MCF 10A (cell line): ENCODE data around the gene INTS12. TPM values are rescaled to one million over a fixed set of nuclear protein-coding genes. Genes with fewer than 3 reads are reported as not detected.

Experiments
- BruUV-seq: library from RNA; stranded (reverse); fragments of 400-500 nt; replicated peaks from 2 replicates; lab custom pipeline; 2021; lab: Mats Ljungman, UMichigan
- CTCF ChIA-PET: fragments of 300-600 bp; sonication (Branson Sonifier 250); formaldehyde crosslinking; extraction: SDS; loops from one replicate; lab custom pipeline; 2021; ENCODE audit warnings: antibody characterized with exemption, inconsistent platforms; lab: Yijun Ruan, JAX
- POLR2A ChIA-PET: fragments of 300-600, 350-650 bp; sonication (Branson Sonifier 250); formaldehyde crosslinking; extraction: SDS; loops from one replicate; lab custom pipeline; 2020; ENCODE audit warnings: antibody characterized with exemption, inconsistent platforms; lab: Yijun Ruan, JAX
- DNase-seq: peaks from one replicate; pipeline ENCODE4 v3.0.0-alpha.2; 2018; ENCODE audit not compliant: unreplicated experiment
- H3K27ac Mint-ChIP-seq: one replicate; pipeline ENCODE4 v1.8.0; 2022; ENCODE audit warnings: mild to moderate bottlenecking, low read depth, mixed read lengths; ENCODE audit not compliant: unreplicated experiment
- H3K27me3 Mint-ChIP-seq: one replicate; pipeline ENCODE4 v1.8.0; 2022; ENCODE audit warnings: mixed read lengths; ENCODE audit not compliant: insufficient read depth, unreplicated experiment
- H3K36me3 Mint-ChIP-seq: one replicate; pipeline ENCODE4 v1.8.0; 2022; ENCODE audit warnings: mild to moderate bottlenecking, moderate library complexity, mixed read lengths; ENCODE audit not compliant: insufficient read depth, unreplicated experiment
- H3K4me1 Mint-ChIP-seq: one replicate; pipeline ENCODE4 v1.8.0; 2022; ENCODE audit warnings: mixed read lengths; ENCODE audit not compliant: insufficient read depth, unreplicated experiment
- H3K4me3 Mint-ChIP-seq: one replicate; pipeline ENCODE4 v1.8.0; 2022; ENCODE audit warnings: mild to moderate bottlenecking, moderate library complexity, mixed read lengths; ENCODE audit not compliant: unreplicated experiment
- H3K9me3 Mint-ChIP-seq: one replicate; pipeline ENCODE4 v1.8.0; 2022; ENCODE audit warnings: mixed read lengths; ENCODE audit not compliant: unreplicated experiment
- CTCF ChIP-seq: fragments of 200-600 bp; IDR thresholded peaks from one replicate; pipeline ENCODE4 v1.8.0; 2022; ENCODE audit warnings: antibody characterized with exemption, mild to moderate bottlenecking; ENCODE audit not compliant: unreplicated experiment
- intact Hi-C: fragments of 100-400 bp; cut with micrococcal nuclease; formaldehyde crosslinking; loops from 2 replicates; pipeline ENCODE4 v1.14.1; 2022
- total RNA-seq: library from RNA; stranded (reverse); gene quantifications from 2 replicates; pipeline ENCODE4 v1.2.3, GENCODE V29; 2022

Gene INTS12
- total RNA-seq, 1 experiment from 2014 or later, result 40.0 TPM

GRCh38 chr4:105674011-105674410, 34.5 kb downstream of the INTS12 start:
- no peak overlapping the region for H3K4me3 Mint-ChIP-seq
- H3K27me3 Mint-ChIP-seq, result no peaks in the 10 kb centered on the region
- no peaks in the 10 kb centered on the region for H3K9me3 Mint-ChIP-seq
- H3K36me3 Mint-ChIP-seq, result no peaks in the 10 kb centered on the region
- POLR2A ChIA-PET, result no interaction called here
- no peak for DNase-seq
- TF ChIP-seq CTCF, result no peak
- no TSS peak for BruUV-seq
- CTCF ChIA-PET, result no interaction called here
- no peak overlapping the region for H3K27ac Mint-ChIP-seq
- intact Hi-C loops, result no loop called here
- peaks cover 4% of the 10 kb centered on the region for H3K4me1 Mint-ChIP-seq

GRCh38 chr4:105671301-105671700, 37.2 kb downstream of the INTS12 start:
- H3K36me3 Mint-ChIP-seq, result no peaks in the 10 kb centered on the region
- ChIA-PET CTCF (interaction anchor here (1.1 kb wide), 1 partner anchor 150 kb away, joined by 4 read pairs; no protein-coding TSS in a partner anchor), POLR2A (no interaction called here)
- no peaks in the 10 kb centered on the region for H3K27me3 Mint-ChIP-seq
- H3K4me1 Mint-ChIP-seq, result peaks cover 4% of the 10 kb centered on the region
- no peak overlapping the region for H3K4me3 Mint-ChIP-seq
- H3K27ac Mint-ChIP-seq, result no peak overlapping the region
- intact Hi-C loops, result no loop called here
- no TSS peak for BruUV-seq
- DNase-seq, result no peak
- H3K9me3 Mint-ChIP-seq, result no peaks in the 10 kb centered on the region
- no peak for TF ChIP-seq CTCF

GRCh38 chr4:105670684-105671083, 37.8 kb downstream of the INTS12 start:
- BruUV-seq, result no TSS peak
- intact Hi-C loops, result no loop called here
- Mint-ChIP-seq H3K36me3 (no peaks in the 10 kb centered on the region), H3K27ac (no peak overlapping the region), H3K4me3 (no peak overlapping the region), H3K9me3 (no peaks in the 10 kb centered on the region), H3K4me1 (peaks cover 4% of the 10 kb centered on the region), H3K27me3 (no peaks in the 10 kb centered on the region)
- no peak for DNase-seq
- no peak for TF ChIP-seq CTCF
- ChIA-PET POLR2A (no interaction called here), CTCF (interaction anchor here (1.1 kb wide), 1 partner anchor 150 kb away, joined by 4 read pairs; no protein-coding TSS in a partner anchor)

GRCh38 chr4:105666693-105667092, 41.8 kb downstream of the INTS12 start:
- no peaks in the 10 kb centered on the region for H3K4me1 Mint-ChIP-seq
- no peaks in the 10 kb centered on the region for H3K36me3 Mint-ChIP-seq
- peak; percentile 51 for DNase-seq
- CTCF ChIA-PET, result interaction anchor here (0.6 to 5.2 kb wide), 13 partner anchors 9 to 753 kb away, joined by 3 to 55 read pairs (median 5); no protein-coding TSS in a partner anchor
- peak; percentile 25 for TF ChIP-seq CTCF
- POLR2A ChIA-PET, result interaction anchor here (0.6 to 1.2 kb wide), 4 partner anchors 14 to 193 kb away, joined by 3 to 4 read pairs (median 4); no protein-coding TSS in a partner anchor
- no peak overlapping the region for H3K4me3 Mint-ChIP-seq
- H3K9me3 Mint-ChIP-seq, result no peaks in the 10 kb centered on the region
- no TSS peak for BruUV-seq
- H3K27me3 Mint-ChIP-seq, result no peaks in the 10 kb centered on the region
- intact Hi-C loops, result loop anchor here (1.0 kb wide), 2 partner anchors 145 to 535 kb away; no protein-coding TSS in a partner anchor
- no peak overlapping the region for H3K27ac Mint-ChIP-seq
